ENCODE results near the gene KCTD12.
"Not testable (repeated sequence)": the region's sequence is repeated elsewhere in the genome, so short reads cannot be mapped to it uniquely, and the experiment has no call there.

The KCTD12 gene

DNA sequence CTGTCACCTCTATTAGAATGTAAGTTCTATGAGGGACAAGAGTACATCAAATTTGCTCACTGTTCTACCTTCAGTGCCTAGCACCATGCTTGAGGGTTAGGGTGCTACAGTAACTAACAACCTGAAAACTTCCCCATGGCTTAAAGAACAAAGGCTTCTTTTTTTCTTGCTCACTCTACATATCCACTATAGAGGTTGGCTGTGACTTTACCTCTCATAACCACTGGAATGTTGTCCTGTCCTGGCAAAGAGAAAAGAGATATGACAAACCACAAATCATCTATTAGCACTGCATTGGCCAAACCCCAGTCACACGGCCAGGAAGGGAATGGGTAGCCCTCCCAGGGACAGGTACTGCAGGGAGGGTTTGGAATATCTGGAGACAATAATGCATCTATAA is 38.9 kb upstream of the KCTD12 start:
- no peak overlapping the region for H3K4me3 ChIP-seq (ENCODE audit: low read length)
- DNase-seq (ENCODE audit: low read depth): no peak
- TF ChIP-seq, protein P1, sequence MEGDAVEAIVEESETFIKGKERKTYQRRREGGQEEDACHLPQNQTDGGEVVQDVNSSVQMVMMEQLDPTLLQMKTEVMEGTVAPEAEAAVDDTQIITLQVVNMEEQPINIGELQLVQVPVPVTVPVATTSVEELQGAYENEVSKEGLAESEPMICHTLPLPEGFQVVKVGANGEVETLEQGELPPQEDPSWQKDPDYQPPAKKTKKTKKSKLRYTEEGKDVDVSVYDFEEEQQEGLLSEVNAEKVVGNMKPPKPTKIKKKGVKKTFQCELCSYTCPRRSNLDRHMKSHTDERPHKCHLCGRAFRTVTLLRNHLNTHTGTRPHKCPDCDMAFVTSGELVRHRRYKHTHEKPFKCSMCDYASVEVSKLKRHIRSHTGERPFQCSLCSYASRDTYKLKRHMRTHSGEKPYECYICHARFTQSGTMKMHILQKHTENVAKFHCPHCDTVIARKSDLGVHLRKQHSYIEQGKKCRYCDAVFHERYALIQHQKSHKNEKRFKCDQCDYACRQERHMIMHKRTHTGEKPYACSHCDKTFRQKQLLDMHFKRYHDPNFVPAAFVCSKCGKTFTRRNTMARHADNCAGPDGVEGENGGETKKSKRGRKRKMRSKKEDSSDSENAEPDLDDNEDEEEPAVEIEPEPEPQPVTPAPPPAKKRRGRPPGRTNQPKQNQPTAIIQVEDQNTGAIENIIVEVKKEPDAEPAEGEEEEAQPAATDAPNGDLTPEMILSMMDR (conservative IDR thresholded peaks at IDR 0.05; ENCODE audit: low read depth, low read length): no peak

DNA sequence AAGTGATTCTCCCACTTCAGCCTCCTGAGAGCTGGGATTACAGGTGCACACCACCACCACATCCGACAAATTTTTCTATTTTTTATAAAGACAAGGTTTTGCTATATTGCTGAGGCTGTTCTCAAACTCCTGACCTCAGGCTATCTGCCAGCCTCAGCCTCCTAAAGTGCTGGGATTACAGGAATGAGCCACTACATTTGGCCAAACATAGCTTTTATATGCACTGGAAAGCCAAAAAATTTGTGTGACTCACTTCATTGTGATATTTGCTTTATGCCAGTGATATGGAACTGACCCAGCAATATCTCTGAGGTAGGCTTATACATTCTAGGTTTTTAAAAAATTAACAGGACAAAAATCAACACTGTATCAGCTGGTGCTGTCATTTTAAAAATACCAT is 35.3 kb upstream of the KCTD12 start:
- no peak overlapping the region for H3K4me3 ChIP-seq (ENCODE audit: low read length)
- DNase-seq (ENCODE audit: low read depth): no peak
- TF ChIP-seq, protein P1 (conservative IDR thresholded peaks at IDR 0.05; ENCODE audit: low read depth, low read length): no peak

DNA sequence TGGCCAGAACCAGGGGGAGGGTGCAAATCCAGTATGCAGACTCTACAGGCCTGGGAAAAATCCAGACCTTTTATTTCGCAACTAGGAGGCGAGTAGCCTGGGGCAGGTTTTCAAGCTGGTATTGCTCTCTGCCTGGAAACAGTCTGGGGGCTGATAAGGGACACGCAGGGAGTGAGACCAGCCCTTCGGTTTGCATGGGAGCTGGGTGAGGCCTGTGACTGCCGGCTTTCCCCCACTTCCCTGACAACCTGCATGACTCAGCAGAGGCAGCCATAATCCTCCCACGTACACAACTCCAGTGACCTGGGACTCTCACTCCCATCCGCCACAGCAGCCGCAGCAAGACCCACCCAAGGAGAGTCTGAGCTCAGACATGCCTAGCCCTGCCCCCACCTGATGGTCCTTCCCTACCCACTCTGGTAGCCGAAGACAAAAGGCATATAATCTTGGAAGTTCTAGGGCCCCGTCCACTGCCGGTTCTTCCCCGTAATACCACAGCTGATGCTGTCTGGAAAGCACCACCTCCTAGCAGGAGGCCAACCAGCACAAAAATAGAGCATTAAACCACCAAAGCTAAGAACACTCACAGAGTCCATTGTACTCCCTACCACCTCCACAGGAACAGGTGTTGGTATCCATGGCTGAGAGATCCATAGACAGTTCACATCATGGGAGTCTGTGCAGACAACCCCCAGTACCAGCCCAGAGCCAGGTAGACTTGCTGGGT is 31.7 kb upstream of the KCTD12 start:
- H3K4me3 ChIP-seq (ENCODE audit: low read length): not testable (repeated sequence)
- peak; percentile 22 for DNase-seq (ENCODE audit: low read depth)

DNA sequence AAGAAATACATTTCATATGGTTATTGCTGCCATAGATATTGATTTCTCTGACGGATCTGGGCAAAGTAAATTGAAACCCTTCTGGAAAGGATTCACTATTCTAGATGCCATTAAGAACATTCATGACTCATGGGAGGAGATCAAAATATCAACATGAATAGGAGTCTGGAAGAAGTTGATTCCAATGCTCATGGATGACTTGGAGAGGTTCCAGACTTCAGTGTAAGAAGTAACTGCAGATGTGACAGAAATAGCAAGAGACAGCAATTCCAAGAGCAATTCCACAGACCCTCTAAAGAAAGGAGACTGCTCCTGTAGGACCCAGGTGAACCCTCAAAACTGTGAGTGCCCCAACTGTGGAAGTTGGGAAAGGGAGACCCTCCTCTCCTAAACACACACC is 30.9 kb upstream of the KCTD12 start:
- TF ChIP-seq, protein P1 (conservative IDR thresholded peaks at IDR 0.05; ENCODE audit: low read depth, low read length): no peak
- H3K4me3 ChIP-seq (ENCODE audit: low read length): no peak overlapping the region
- DNase-seq (ENCODE audit: low read depth): no peak

DNA sequence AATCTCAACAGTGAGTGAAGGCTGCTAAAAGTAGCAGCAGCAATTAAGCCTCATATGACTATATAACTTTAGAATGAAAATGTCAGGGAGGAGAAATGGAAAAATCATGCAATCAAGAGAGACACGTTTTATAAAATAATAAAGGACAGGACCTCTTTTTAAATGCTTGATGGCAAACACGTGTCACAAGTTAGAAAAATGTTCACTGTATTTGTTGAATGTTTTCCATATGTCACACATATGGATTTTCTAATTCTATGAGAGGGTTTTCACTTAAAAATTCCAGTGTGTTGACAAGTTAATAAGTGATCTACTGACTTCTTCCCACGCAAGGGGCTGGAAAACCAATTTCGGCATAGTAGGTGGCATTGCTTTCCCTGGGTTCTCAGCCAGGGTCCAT is 27.7 kb upstream of the KCTD12 start:
- TF ChIP-seq, protein P1 (conservative IDR thresholded peaks at IDR 0.05; ENCODE audit: low read depth, low read length): no peak

DNA sequence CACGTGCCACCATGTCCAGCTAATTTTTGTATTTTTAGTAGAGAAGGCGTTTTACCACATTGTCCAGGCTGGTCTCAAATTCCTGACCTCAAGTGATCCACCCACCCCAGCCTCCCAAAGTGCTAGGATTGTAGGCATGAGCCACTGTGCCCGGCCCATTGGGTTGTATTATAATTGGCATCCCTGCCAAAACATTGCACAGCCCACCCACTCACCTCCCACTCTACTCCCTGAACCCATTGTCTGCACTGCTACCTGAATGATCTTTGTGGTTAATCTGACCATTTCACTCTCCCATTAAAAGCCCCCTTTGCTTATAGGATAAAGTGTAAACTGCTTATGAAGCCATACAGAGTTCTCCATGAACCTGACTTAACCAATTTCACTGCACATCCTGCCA is 26.3 kb upstream of the KCTD12 start:
- TF ChIP-seq, protein P1 (conservative IDR thresholded peaks at IDR 0.05; ENCODE audit: low read depth, low read length): no peak
- H3K4me3 ChIP-seq (ENCODE audit: low read length): no peak overlapping the region
- no peak for DNase-seq (ENCODE audit: low read depth)

More for the DNA sequence above, 27.7 kb upstream of the KCTD12 start:
- H3K4me3 ChIP-seq (ENCODE audit: low read length): no peak overlapping the region
- DNase-seq (ENCODE audit: low read depth): no peak

DNA sequence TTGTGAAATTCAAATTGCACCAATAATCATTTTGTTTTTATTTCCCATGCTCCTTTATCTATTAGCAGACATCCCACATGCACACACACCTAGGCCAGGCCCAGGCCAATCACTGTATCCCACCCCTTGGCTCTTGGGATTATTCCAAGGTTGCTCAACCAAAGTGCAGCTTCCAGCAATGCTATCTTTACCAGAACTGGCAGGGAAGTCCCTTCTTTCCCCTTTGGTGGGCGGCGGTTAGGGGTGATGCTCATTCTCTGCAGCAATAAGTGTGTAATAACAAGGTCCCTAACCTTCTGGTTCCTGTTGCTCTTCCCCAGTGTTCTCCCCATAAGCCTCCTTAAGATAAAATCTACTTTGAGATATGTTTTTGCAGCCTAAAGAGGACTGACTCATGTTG is 18.3 kb upstream of the KCTD12 start:
- TF ChIP-seq, protein P1 (conservative IDR thresholded peaks at IDR 0.05; ENCODE audit: low read depth, low read length): no peak
- H3K4me3 ChIP-seq (ENCODE audit: low read length): no peak overlapping the region
- DNase-seq (ENCODE audit: low read depth): no peak
